Measurements from ENCODE around the gene RNF130.
"Not testable (repeated sequence)": the region's sequence is repeated elsewhere in the genome, so short reads cannot be mapped to it uniquely, and the experiment has no call there.

RNF130 gene

DNA sequence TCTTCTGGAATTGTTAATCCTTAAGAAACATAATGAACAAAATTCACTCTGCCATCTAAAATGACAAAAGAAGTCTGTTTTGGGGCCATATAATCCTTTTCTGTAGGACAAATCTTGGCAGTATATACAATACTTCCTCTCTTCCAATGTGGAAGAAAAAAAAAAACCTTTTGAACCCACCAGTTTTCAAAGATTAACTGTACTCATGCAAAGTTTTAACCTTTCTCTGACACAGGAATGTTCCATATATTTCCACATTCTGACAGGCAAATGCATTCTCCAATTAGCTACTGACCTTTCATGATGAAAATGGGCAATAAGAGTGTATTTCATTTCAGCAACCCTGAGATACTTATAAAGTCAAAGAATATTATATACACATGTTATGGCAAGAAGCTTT lies 65.4 kb downstream of the RNF130 start:
- FAIRE-seq (no peak), DNase-seq (ENCODE audit: insufficient read length) (no peak)
- TF ChIP-seq TAF1 (IDR thresholded peaks at IDR 0.05; ENCODE audit: borderline replicate concordance, low read depth, low read length) (no peak), POLR2AphosphoS5 (IDR thresholded peaks at IDR 0.05; ENCODE audit: low read depth, low read length) (no peak), POLR2A (IDR thresholded peaks at IDR 0.05; ENCODE audit: low read depth, low read length) (no peak)

DNA sequence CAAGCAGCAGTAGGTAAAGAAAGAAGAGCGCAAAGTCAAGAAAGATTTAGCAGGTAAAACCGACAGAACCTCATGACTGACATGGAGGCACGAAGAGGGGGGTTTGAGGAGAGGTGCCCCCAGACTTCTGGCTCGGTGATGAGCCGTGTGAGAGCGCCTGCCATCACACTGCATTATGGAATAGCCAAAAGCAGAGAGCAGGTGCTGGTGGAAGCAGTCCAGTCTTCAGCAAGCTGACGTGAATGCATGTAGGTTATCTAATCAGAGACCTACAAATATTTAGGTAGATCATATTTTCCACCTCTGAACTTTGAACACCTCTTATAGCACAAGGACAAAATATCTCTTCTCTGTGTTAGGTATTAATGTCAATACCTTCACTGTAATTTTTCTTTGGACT lies 68.4 kb downstream of the RNF130 start:
- no peak for TF ChIP-seq POLR2A (IDR thresholded peaks at IDR 0.05; ENCODE audit: low read depth, low read length)
- TF ChIP-seq POLR2AphosphoS5 (IDR thresholded peaks at IDR 0.05; ENCODE audit: low read depth, low read length), result no peak
- no peak for TF ChIP-seq TAF1 (IDR thresholded peaks at IDR 0.05; ENCODE audit: borderline replicate concordance, low read depth, low read length)
- no peak for FAIRE-seq

DNA sequence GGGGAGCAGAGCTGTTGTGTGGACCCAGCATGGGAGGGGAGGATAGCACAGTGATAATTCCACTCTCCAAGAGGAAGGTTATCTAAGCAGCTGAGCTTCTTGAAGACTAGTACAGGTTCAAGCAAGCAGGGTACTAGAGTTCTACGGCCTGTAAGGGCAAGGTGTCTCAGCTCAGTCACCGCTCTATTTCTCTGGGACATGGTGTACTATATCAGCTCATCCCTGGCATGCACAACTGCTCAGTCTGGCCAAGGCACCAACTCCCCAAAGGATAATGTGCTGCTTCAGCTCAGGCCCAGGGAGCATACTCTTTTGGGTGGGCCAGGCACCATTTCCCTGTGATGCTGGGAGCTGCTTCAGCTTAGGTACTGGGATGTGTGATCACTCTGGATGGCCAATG lies 69.8 kb downstream of the RNF130 start:
- no peak for TF ChIP-seq TAF1 (IDR thresholded peaks at IDR 0.05; ENCODE audit: borderline replicate concordance, low read depth, low read length)

More for the DNA sequence above, 68.4 kb downstream of the RNF130 start:
- no peak for DNase-seq (ENCODE audit: insufficient read length)

DNA sequence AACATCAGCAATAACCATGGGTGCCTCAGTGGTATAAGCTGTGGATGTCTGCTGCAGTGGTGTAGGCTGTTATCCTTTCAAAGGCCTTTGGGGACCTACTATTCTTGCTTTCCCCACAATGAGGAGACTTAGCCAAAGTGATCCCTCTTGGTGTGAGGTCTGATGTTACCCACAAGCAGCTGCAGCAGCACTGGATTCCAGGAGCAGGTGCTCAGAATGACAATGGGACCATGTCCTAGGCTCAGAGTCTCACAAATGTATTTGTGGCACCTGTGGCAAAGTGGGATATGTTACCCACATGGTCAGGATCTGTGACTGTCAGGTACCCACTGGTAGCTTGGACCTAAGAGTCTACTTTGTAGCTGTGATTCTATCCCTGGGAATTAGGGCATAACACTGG lies 70.4 kb downstream of the RNF130 start:
- DNase-seq (ENCODE audit: insufficient read length) (no peak), FAIRE-seq (no peak)
- no peak for TF ChIP-seq TAF1 (IDR thresholded peaks at IDR 0.05; ENCODE audit: borderline replicate concordance, low read depth, low read length)
- TF ChIP-seq POLR2AphosphoS5 (IDR thresholded peaks at IDR 0.05; ENCODE audit: low read depth, low read length), result no peak
- TF ChIP-seq POLR2A (IDR thresholded peaks at IDR 0.05; ENCODE audit: low read depth, low read length), result no peak

More for the DNA sequence above, 69.8 kb downstream of the RNF130 start:
- no peak for FAIRE-seq
- no peak for DNase-seq (ENCODE audit: insufficient read length)

DNA sequence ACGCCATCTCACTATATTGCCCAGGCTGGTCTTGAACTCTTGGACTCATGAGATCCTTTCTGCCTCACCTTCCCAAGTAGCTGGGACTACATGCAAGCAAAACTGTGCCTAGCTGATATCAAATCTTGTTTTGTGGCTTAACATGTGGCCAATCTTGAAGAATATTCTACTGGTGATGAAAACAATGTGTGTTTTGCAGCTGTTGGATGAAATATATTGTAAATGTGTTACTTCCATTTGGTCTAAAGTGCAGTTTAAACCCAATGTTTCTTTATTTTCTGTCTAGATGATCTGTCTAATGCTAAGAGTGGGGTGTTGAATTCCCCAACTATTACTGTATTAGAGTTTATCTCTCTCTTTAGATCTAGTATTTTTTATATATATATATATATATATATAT lies 73.1 kb downstream of the RNF130 start:
- TF ChIP-seq POLR2A (IDR thresholded peaks at IDR 0.05; ENCODE audit: low read depth, low read length), result no peak
- no peak for TF ChIP-seq TAF1 (IDR thresholded peaks at IDR 0.05; ENCODE audit: borderline replicate concordance, low read depth, low read length)
- TF ChIP-seq POLR2AphosphoS5 (IDR thresholded peaks at IDR 0.05; ENCODE audit: low read depth, low read length), result no peak
- DNase-seq (ENCODE audit: insufficient read length) (no peak), FAIRE-seq (no peak)

DNA sequence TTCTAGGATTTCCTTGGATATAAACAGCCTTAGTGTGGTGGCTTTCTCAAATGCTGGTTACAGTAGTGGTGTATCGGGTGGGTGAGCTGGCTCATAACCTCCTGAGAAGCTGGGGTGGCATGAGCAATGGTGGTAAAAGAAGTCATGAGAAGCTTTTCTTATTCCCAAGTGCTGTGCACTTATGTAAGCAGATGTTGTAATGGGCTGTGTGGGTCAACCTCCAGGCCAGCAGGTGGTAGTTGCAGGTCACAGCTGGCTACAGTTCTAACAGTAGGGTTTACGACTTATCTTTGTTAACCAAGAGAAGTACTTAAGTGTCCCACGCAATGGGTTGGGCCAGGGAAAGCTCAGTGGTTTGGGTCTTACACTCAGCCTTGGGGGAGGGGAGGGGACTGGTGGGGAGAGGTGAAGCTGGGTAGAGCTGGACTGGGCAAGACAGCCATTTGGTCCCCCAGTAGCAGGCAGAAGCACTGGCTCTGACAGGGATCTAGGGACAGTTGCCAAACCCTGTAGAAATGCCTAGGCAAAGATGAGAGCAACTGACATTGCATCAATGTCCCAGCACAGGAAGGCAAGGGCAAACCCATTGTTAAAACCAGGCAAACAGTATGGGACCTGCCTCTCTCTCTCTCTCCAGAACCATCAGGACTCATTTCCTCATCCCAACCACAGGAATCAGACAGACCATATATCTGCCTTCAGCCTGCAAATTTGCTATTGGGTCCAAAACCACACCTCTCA lies 76.8 kb downstream of the RNF130 start:
- TF ChIP-seq POLR2A (IDR thresholded peaks at IDR 0.05; ENCODE audit: low read depth, low read length), result no peak
- TF ChIP-seq POLR2AphosphoS5 (IDR thresholded peaks at IDR 0.05; ENCODE audit: low read depth, low read length), result no peak
- no peak for TF ChIP-seq TAF1 (IDR thresholded peaks at IDR 0.05; ENCODE audit: borderline replicate concordance, low read depth, low read length)
- DNase-seq (ENCODE audit: insufficient read length) (no peak), FAIRE-seq (no peak)

DNA sequence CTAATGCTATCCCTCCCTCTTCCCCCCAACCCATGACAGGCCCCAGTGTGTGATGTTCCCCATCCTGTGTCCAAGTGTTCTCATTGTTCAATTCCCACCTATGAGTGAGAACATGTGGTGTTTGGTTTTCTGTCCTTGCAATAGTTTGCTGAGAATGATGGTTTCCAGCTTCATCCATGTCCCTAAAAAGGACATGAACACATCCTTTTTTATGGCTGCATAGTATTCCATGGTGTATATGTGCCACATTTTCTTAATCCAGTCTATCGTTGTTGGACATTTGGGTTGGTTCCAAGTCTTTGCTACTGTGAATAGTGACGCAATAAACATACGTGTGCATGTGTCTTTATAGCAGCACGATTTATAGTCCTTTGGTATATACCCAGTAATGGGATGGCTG lies 78.7 kb downstream of the RNF130 start:
- not testable (repeated sequence) for FAIRE-seq; DNase-seq (ENCODE audit: insufficient read length)

DNA sequence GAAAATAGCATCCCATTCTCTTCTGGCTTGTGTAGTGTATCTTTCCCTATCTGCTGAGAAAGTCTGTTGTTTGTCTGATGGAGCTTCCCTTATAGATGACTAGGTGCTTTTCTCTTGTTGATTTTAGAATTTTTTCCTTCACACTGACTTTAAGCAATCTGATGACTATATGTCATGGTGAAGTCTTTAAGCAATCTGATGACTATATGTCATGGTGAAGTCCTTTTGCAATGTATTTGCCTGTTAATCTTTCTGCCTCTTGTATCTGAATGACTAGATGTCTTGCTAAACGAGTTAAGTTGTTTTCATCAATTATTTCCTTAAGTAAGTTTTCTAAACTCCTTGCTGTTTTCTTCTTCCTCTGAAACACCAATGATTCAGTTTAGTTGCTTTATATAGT lies 80.5 kb downstream of the RNF130 start:
- TF ChIP-seq POLR2A (IDR thresholded peaks at IDR 0.05; ENCODE audit: low read depth, low read length) (no peak), TAF1 (IDR thresholded peaks at IDR 0.05; ENCODE audit: borderline replicate concordance, low read depth, low read length) (no peak), POLR2AphosphoS5 (IDR thresholded peaks at IDR 0.05; ENCODE audit: low read depth, low read length) (no peak)
- FAIRE-seq (no peak), DNase-seq (ENCODE audit: insufficient read length) (no peak)

DNA sequence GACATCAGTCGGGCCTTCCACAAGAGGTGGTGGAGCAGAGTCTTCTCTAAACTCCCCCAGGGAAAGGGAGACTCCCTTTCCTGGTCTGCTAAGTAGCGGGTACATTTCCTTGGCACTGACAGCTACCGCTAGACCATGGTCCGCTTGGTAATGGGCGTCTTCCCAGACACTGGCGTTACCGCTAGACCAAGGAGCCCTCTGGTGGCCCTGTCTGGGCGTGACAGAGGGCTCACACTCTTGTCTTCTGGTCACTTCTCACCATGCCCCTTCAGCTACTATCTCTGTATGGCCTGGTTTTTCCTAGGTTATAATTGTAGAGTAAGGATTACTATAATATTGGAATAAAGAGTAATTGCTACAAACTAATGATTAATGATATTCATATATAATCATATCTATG lies 81.0 kb downstream of the RNF130 start:
- not testable (repeated sequence) for DNase-seq (ENCODE audit: insufficient read length)

DNA sequence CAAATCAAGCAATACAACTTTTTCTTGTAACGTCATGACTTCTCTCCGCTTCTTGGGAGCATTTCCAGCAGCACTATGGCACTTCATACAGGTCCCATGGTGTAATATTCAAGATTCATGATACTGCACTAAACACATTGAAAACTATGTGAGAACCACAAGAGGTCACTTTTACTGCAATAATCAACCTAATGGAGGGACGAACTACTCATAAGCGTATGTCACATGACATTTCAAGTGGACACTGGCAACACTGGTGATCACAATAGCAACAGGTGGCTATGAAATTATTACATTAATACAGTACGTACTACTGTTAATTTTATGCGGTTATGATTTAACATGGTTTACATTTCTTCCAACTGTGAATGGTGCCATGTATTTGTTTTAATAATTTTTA lies 85.2 kb downstream of the RNF130 start:
- TF ChIP-seq POLR2AphosphoS5 (IDR thresholded peaks at IDR 0.05; ENCODE audit: low read depth, low read length), result no peak
- FAIRE-seq (no peak), DNase-seq (ENCODE audit: insufficient read length) (no peak)

More for the DNA sequence above, 81.0 kb downstream of the RNF130 start:
- FAIRE-seq, result not testable (repeated sequence)

DNA sequence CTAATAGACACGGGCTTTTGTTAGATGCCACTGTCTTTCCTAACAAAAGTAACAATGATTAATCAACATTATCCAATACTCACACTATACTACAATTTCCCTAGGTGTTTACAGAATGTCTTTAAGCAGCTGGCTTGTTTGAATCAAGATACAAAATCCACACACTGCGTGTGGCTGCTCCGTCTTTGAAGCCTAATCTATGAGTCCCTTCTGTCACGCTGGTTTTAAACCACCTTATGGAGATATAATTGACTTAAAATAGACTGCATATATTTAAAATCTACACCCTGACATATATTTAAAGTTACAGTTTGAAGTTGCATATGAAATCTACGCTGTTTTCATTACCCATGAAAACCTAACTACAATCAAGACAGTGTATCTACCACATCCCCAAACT lies 89.9 kb downstream of the RNF130 start:
- no peak for DNase-seq (ENCODE audit: insufficient read length)
- TF ChIP-seq POLR2AphosphoS5 (IDR thresholded peaks at IDR 0.05; ENCODE audit: low read depth, low read length), result no peak
- no peak for TF ChIP-seq TAF1 (IDR thresholded peaks at IDR 0.05; ENCODE audit: borderline replicate concordance, low read depth, low read length)
- no peak for TF ChIP-seq POLR2A (IDR thresholded peaks at IDR 0.05; ENCODE audit: low read depth, low read length)
- no peak for FAIRE-seq

DNA sequence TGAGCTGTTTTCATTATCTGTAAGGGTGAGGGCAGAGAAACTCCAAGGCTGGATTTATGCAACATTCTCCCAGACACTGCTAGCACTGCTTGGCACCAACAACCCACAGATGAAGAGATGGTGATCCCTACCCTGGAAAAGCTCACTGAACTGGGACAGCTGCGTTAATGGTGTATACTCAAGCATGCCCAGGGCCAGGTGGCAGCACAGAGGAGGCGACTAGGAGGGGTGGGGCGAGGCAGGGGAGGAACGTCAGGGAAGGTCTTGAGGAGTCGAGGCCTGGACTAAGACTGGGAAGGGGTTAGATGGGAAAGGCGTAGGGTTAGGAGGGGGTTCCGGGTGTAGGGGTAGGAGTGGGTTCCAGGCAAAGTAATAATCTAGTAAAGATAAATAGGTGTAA lies 90.8 kb downstream of the RNF130 start:
- no peak for DNase-seq (ENCODE audit: insufficient read length)
- no peak for TF ChIP-seq POLR2A (IDR thresholded peaks at IDR 0.05; ENCODE audit: low read depth, low read length)
- TF ChIP-seq POLR2AphosphoS5 (IDR thresholded peaks at IDR 0.05; ENCODE audit: low read depth, low read length), result no peak
- TF ChIP-seq TAF1 (IDR thresholded peaks at IDR 0.05; ENCODE audit: borderline replicate concordance, low read depth, low read length), result no peak
- no peak for FAIRE-seq

DNA sequence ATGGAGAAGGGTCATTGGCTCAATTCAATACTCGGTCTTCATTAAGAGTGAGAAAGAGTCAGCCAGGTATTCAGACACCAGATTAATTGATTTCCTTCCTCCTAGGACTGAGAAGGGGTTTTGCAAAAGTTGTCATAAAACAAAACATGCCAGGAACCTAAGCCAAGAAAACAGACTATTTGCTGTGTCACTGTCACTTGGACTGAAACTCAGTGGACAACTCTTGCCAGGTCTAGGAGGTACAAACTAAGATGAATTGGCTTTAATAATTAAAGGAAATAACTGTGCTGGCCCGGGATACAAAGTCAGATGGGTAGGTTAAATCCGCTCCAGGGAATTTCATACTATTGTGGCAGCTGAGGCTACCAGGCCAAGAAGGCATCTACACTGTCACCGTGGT lies 92.8 kb downstream of the RNF130 start:
- no peak for DNase-seq (ENCODE audit: insufficient read length)
- TF ChIP-seq POLR2A (IDR thresholded peaks at IDR 0.05; ENCODE audit: low read depth, low read length) (no peak), TAF1 (IDR thresholded peaks at IDR 0.05; ENCODE audit: borderline replicate concordance, low read depth, low read length) (no peak), POLR2AphosphoS5 (IDR thresholded peaks at IDR 0.05; ENCODE audit: low read depth, low read length) (no peak)
- FAIRE-seq, result no peak
